HepG2 (cell line): Measurements from ENCODE around the gene NAV1. TPM values are rescaled to one million over a fixed set of nuclear protein-coding genes. Genes with fewer than 3 reads are reported as not detected.

Experiments
- AGO2 ChIP-seq: fragments of 200-400 bp; formaldehyde crosslinking; optimal IDR thresholded peaks from 2 replicates; pipeline ENCODE3; 2017; ENCODE audit warnings: mild to moderate bottlenecking, low read depth, low read length, moderate library complexity
- DNMT3B ChIP-seq: conservative IDR thresholded peaks from 2 replicates; pipeline ENCODE4 v1.6.1; 2016; ENCODE audit warnings: missing biosample characterization, control low read depth
- FOXO1 ChIP-seq: sonication (generic); formaldehyde crosslinking; IDR thresholded peaks from 2 replicates; pipeline ENCODE4 v1.4.0; 2020; ENCODE audit warnings: missing genetic modification reagents
- HNF1B ChIP-seq: sonication (generic); formaldehyde crosslinking; IDR thresholded peaks from 2 replicates; pipeline ENCODE4 v1.5.1; 2020; ENCODE audit warnings: mild to moderate bottlenecking, moderate library complexity, missing genetic modification reagents
- IRF1 ChIP-seq: sonication (generic); formaldehyde crosslinking; IDR thresholded peaks from 2 replicates; pipeline ENCODE4 v1.4.0; 2020; ENCODE audit warnings: low read depth, mild to moderate bottlenecking, missing genetic modification reagents
- MLLT10 ChIP-seq: sonication (generic); formaldehyde crosslinking; IDR thresholded peaks from 2 replicates; pipeline ENCODE4 v1.4.0; 2020; ENCODE audit warnings: missing genetic modification reagents
- NPAS2 ChIP-seq: sonication (generic); formaldehyde crosslinking; IDR thresholded peaks from 2 replicates; pipeline ENCODE4 v1.8.0; 2022; ENCODE audit warnings: mild to moderate bottlenecking, missing genetic modification reagents, borderline replicate concordance
- PBX2 ChIP-seq: IDR thresholded peaks from 2 replicates; pipeline ENCODE4 v1.6.1; 2016; ENCODE audit warnings: control low read depth
- RAD21 ChIP-seq: fragments of 450-650 bp; formaldehyde crosslinking; IDR thresholded peaks from 2 replicates; pipeline ENCODE4 v1.5.0; 2020; ENCODE audit warnings: mild to moderate bottlenecking
- RFX5 ChIP-seq: IDR thresholded peaks from 2 replicates; pipeline ENCODE4 v1.6.1; 2011; ENCODE audit warnings: low read depth, low read length, improper control_type of control experiment
- SALL1 ChIP-seq: sonication (generic); formaldehyde crosslinking; IDR thresholded peaks from 2 replicates; pipeline ENCODE4 v1.8.0; 2022; ENCODE audit warnings: mild to moderate bottlenecking, missing genetic modification reagents
- SMARCC2 ChIP-seq: fragments of 450-650 bp; IDR thresholded peaks from 2 replicates; pipeline ENCODE4 v1.6.1; 2017; ENCODE audit warnings: antibody characterized with exemption, mild to moderate bottlenecking
- STAT6 ChIP-seq: sonication (generic); formaldehyde crosslinking; IDR thresholded peaks from 2 replicates; pipeline ENCODE4 v1.4.0; 2020; ENCODE audit warnings: missing genetic modification reagents, mild to moderate bottlenecking, borderline replicate concordance
- TCF12 ChIP-seq, 2 experiments: fragments of 450-650 bp in 1 of 2; sonication (generic) in 1 of 2; formaldehyde crosslinking in 1 of 2; IDR thresholded peaks; 2 replicates each; pipeline versions ENCODE4 v1.6.1 to v1.8.0; 2017 to 2022; ENCODE audit warnings: antibody characterized with exemption in 1 of 2, mild to moderate bottlenecking in 1 of 2, missing genetic modification reagents in 1 of 2, moderate library complexity in 1 of 2
- TEAD3 ChIP-seq: optimal IDR thresholded peaks from 2 replicates; pipeline ENCODE3; 2016; ENCODE audit warnings: borderline replicate concordance
- ZBTB33 ChIP-seq: sonication (generic); formaldehyde crosslinking; IDR thresholded peaks from 2 replicates; pipeline ENCODE4 v1.4.0; 2020; ENCODE audit warnings: missing genetic modification reagents
- ZNF121 ChIP-seq: sonication (generic); formaldehyde crosslinking; IDR thresholded peaks from 2 replicates; pipeline ENCODE4 v1.5.0; 2020; ENCODE audit warnings: mild to moderate bottlenecking, missing genetic modification reagents
- ZNF614 ChIP-seq: IDR thresholded peaks from 2 replicates; pipeline ENCODE4 v1.6.1; 2018; ENCODE audit warnings: missing biosample characterization, missing genetic modification reagents, inconsistent platforms, borderline replicate concordance
- ZNF670 ChIP-seq: sonication (generic); formaldehyde crosslinking; IDR thresholded peaks from 2 replicates; pipeline ENCODE4 v1.8.0; 2022; ENCODE audit warnings: mild to moderate bottlenecking, missing genetic modification reagents, borderline replicate concordance
- ZNF776 ChIP-seq: sonication (generic); formaldehyde crosslinking; IDR thresholded peaks from 2 replicates; pipeline ENCODE4 v1.4.0; 2020; ENCODE audit warnings: mild to moderate bottlenecking, missing genetic modification reagents
- ZNF816 ChIP-seq: sonication (generic); formaldehyde crosslinking; IDR thresholded peaks from 2 replicates; pipeline ENCODE4 v1.8.0; 2022; ENCODE audit warnings: missing genetic modification reagents, mild to moderate bottlenecking, borderline replicate concordance
- polyA plus RNA-seq, 8 experiments: library from polyadenylated mRNA; depleted of rRNA in 3 of 8; stranded (reverse) in 7 of 8; unstranded in 1 of 8; fragments of >200 nt; fragmentation: Illumina TruSeq in 4 of 8; extraction: Trizol in 4 of 8; gene quantifications; 2 replicates each; pipeline versions ENCODE4 v1.2.1 to v1.2.3, GENCODE V29; 2011 to 2016; ENCODE audit warnings: low read depth in 4 of 8, missing spikeins in 1 of 8, mixed read lengths in 1 of 8; ENCODE audit not compliant: insufficient read depth in 1 of 8
- total RNA-seq, 5 experiments: library from RNA; depleted of rRNA; stranded (reverse); fragments of >200 nt; fragmentation: Illumina TruSeq; extraction: Trizol; gene quantifications; 2 replicates each; pipeline ENCODE4 v1.2.3, GENCODE V29; 2016; ENCODE audit warnings: low read depth in 1 of 5

NAV1 gene
- total and polyA plus RNA-seq, 2 of the 13 experiments (the other 11 are each of a cell fraction or from before 2014, with no cell fraction given), result not detected

- no peak for TF ChIP-seq RFX5
- no peak for TF ChIP-seq ZNF776 (CRISPR knock-in tag)
- no peak for TF ChIP-seq SMARCC2
- peak; percentile 48; the same call in 1 of the 2 replicates for TF ChIP-seq HNF1B (CRISPR knock-in tag)
- TF ChIP-seq TCF12 (IDR thresholded peaks at IDR 0.05), result no peak
- TF ChIP-seq TCF12 (CRISPR knock-in tag; IDR thresholded peaks at IDR 0.05), result no peak
- no peak for TF ChIP-seq ZNF121 (CRISPR knock-in tag)
- TF ChIP-seq ZNF614, result no peak
- TF ChIP-seq RAD21 (CRISPR knock-in tag), result peak; percentile 90
- TF ChIP-seq TEAD3 (CRISPR knock-in tag), result peak; percentile 33
- TF ChIP-seq DNMT3B, result no peak
- no peak for TF ChIP-seq NPAS2
- TF ChIP-seq SALL1, result peak; percentile 40; the same call in 1 of the 2 replicates
- TF ChIP-seq MLLT10, result no peak
- TF ChIP-seq ZBTB33 (CRISPR knock-in tag), result no peak
- no peak for TF ChIP-seq ZNF816
- TF ChIP-seq IRF1 (CRISPR knock-in tag), result no peak
- TF ChIP-seq STAT6 (CRISPR knock-in tag), result no peak
- no peak for TF ChIP-seq ZNF670 (CRISPR knock-in tag)
- no peak for TF ChIP-seq AGO2
- TF ChIP-seq PBX2 (CRISPR knock-in tag), result no peak
- 0 out of 2 replicates have a peak, but pooled peaks have one; percentile 16 for TF ChIP-seq FOXO1
Observed at GRCh38 chr1:201559679-201560162, 20.8 kb downstream of the NAV1 start (continued).
